Loucy (cell line): ENCODE results near the gene RAB35.

Experiments used
- CTCF ChIP-seq: fragments of 200-600 bp; sonication (generic); conservative IDR thresholded peaks from 2 replicates; pipeline ENCODE4 v1.5.1; 2014; ENCODE audit warnings: mild to moderate bottlenecking, antibody characterized with exemption, low read length
- EZH2phosphoT487 ChIP-seq: fragments of 200-600 bp; IDR thresholded peaks from 2 replicates; pipeline ENCODE4 v1.6.1; 2018; ENCODE audit warnings: antibody characterized with exemption, mild to moderate bottlenecking, moderate library complexity, borderline replicate concordance

DNA sequence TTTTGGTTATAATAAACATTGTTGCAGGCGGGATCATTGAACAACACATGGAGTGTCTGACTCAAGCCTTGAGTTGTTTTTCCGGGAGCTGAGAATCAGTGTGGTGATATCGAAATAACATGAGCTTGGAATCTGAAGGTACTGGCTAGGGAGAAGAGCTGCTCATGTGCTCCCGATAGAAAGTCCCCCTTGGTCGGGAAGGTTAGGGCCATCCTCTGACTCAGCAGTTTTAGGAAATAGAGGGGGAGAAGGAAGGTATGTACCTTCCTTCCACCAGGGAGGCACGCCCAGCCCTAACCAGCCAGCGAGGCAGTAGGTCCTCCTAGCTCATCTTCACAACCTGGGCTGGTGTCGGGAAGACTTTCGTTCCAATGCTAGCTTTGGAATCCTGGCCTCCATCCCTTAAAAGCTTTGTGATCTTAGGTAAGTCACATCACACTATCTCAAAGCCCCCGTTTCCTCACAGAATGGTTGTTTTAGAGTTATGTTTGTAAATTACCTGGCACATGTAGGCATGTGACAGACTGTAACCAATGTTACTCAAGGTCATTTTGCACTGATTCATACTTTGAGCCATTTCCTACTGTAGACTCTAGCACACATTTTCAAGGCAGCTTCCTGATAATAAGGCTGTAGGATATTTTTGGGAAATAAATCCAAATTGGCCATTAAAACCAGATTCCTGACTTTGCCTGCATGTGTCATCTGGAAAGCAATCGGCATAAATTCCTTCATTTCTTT lies 1.9 kb upstream of the RAB35 start:
- TF ChIP-seq CTCF = no peak
- TF ChIP-seq EZH2phosphoT487 = no peak
